ENCODE data around the gene CCDC6. TPM values are rescaled to one million over a fixed set of nuclear protein-coding genes. Genes with fewer than 3 reads are reported as not detected.

The CCDC6 gene
- total and polyA plus RNA-seq, 2 of the 4 experiments (the other 2 are of a cell fraction), result 21.8 to 30.8 TPM

GRCh38 chr10:59857049-59857448 is 49.3 kb downstream of the CCDC6 start:
- BruUV-seq (replicated peaks), result no TSS peak
- no peak overlapping the region for H4K5ac ChIP-seq (ENCODE audit: low read depth, low read length)
- POLR2A ChIA-PET (ENCODE audit: unreplicated experiment), result no interaction called here

More at GRCh38 chr10:59857049-59857448, 49.3 kb downstream of the CCDC6 start:
- H2BK5ac ChIP-seq (ENCODE audit: low read depth, low read length, poor library complexity, severe bottlenecking), result no peak overlapping the region
- DNase-seq, result peak; percentile 11
- H3K36me3 ChIP-seq (ENCODE audit: control insufficient read depth, insufficient read depth, low read length), result no peaks in the 10 kb centered on the region
- peaks cover 22% of the 10 kb centered on the region for H4K20me1 ChIP-seq (ENCODE audit: insufficient read depth, low read length)
- no peak overlapping the region for H2BK120ac ChIP-seq (ENCODE audit: low read depth, low read length)
- H3K9me3 ChIP-seq (ENCODE audit: control insufficient read depth, insufficient read depth, low read length), result no peaks in the 10 kb centered on the region
- WGBS, 2 experiments (ENCODE audit: extremely low coverage in 2 of 2, insufficient read length in 1 of 2), result no CpG with 5 or more reads among the region's 3 CpGs
- H3K4ac ChIP-seq (ENCODE audit: low read depth, low read length), result no peak overlapping the region
- H3K9ac ChIP-seq (ENCODE audit: low read depth, low read length), result no peak overlapping the region
- no peak overlapping the region for H4K8ac ChIP-seq (ENCODE audit: low read depth in 2 of 2, low read length in 2 of 2)
- H2AFZ ChIP-seq (replicated peaks; ENCODE audit: low read length, poor library complexity), result no peak overlapping the region
- CTCF ChIA-PET, result no interaction called here
- in situ Hi-C loops (cut with MboI; ENCODE audit: low sequenced_read_pairs), result no loop called here
- no peak overlapping the region for H3K27ac ChIP-seq (ENCODE audit: insufficient read depth, low read length)
- peaks cover 6% of the 10 kb centered on the region for H3K4me1 ChIP-seq (ENCODE audit: control insufficient read depth, insufficient read depth, low read length)
- peaks cover 29 to 69% of the 10 kb centered on the region in 2 experiments for H3K79me1 ChIP-seq (ENCODE audit: low read depth in 1 of 2, low read length in 2 of 2)
- H2AK5ac ChIP-seq (ENCODE audit: low read depth, low read length), result no peak overlapping the region
- no peak overlapping the region for H3K4me3 ChIP-seq (ENCODE audit: insufficient read depth, low read depth, low read length)
- H3K14ac ChIP-seq (replicated peaks; ENCODE audit: low read depth, low read length), result no peak overlapping the region
- peaks cover 9% of the 10 kb centered on the region; the same call in 1 of the 2 replicates for H3K9me1 ChIP-seq (ENCODE audit: insufficient read depth, low read length)
- no peak overlapping the region for H4K91ac ChIP-seq (ENCODE audit: insufficient read depth, low read depth, low read length)
- no peak overlapping the region for H2BK20ac ChIP-seq (ENCODE audit: low read depth, low read length)
- no peak overlapping the region for H3K18ac ChIP-seq (ENCODE audit: low read depth, low read length)
- no peak overlapping the region for H2AK9ac ChIP-seq (replicated peaks; ENCODE audit: low read depth, low read length, poor library complexity)
- H3K27me3 ChIP-seq (ENCODE audit: control insufficient read depth, insufficient read depth, low read length), result no peaks in the 10 kb centered on the region
- dilution Hi-C loops (cut with HindIII; ENCODE audit: low sequenced_read_pairs, unreplicated experiment), result no loop called here
- intact Hi-C loops (cut with micrococcal nuclease), result no loop called here
- ATAC-seq (ENCODE audit: low read depth), result peak; percentile 63
- H3K23ac ChIP-seq (ENCODE audit: low read depth, low read length), result no peak overlapping the region
- H3K4me2 ChIP-seq (ENCODE audit: low read depth, low read length), result no peak overlapping the region
- TF ChIP-seq BHLHE40 (IDR thresholded peaks at IDR 0.05; ENCODE audit: low read depth, low read length), result no peak
- no peak for TF ChIP-seq MAZ (IDR thresholded peaks at IDR 0.05; ENCODE audit: borderline replicate concordance, low read depth, low read length)
- TF ChIP-seq RAD21 (IDR thresholded peaks at IDR 0.05; ENCODE audit: low read length), result no peak
- no peak for TF ChIP-seq RFX5 (IDR thresholded peaks at IDR 0.05; ENCODE audit: low read depth, low read length)
- no peak overlapping the region for H3K56ac ChIP-seq (ENCODE audit: extremely low read depth, insufficient read depth, low read length)
- H2BK15ac ChIP-seq (ENCODE audit: low read depth, low read length), result no peak overlapping the region

Data from IMR-90 (cell line).